Measurements from ENCODE around the gene RNF166. TPM values are rescaled to one million over a fixed set of nuclear protein-coding genes. Genes with fewer than 3 reads are reported as not detected.
A peak's percentile ranks its signal among the peaks of the same experiment; 100 is the strongest.

The RNF166 gene
- total and polyA plus RNA-seq, 2 donors from 2014 or later: 16.3 to 31.4 TPM

- H3K4me3 ChIP-seq (ENCODE audit: low read length in 3 of 3): no peak overlapping the region
- FAIRE-seq (no peak), DNase-seq (peak in 1 of 5 donors; percentile 56)
- H3K4me1 ChIP-seq (ENCODE audit: control insufficient read depth in 2 of 3, insufficient read depth in 2 of 3, low read depth in 1 of 3, low read length in 3 of 3): peaks cover 0 to 12% (median 3%) of the 10 kb centered on the region in 3 donors
- intact Hi-C loops (cut with DNase I): no loop called here
- no peak for TF ChIP-seq CTCF (IDR thresholded peaks at IDR 0.05; ENCODE audit: borderline replicate concordance, extremely low read depth, insufficient read depth)
- no peaks in the 10 kb centered on the region for H3K9me3 ChIP-seq (ENCODE audit: control insufficient read depth in 2 of 3, insufficient read depth in 1 of 3, low read length in 3 of 3)
- no peak overlapping the region for H3K9ac ChIP-seq (ENCODE audit: low read length in 3 of 3)
- no peaks in the 10 kb centered on the region for H3K27me3 ChIP-seq (ENCODE audit: control insufficient read depth, insufficient read depth, low read length)
- no peak overlapping the region for H3K27ac ChIP-seq (ENCODE audit: low read depth in 2 of 2, low read length in 2 of 2)
- H3K36me3 ChIP-seq (ENCODE audit: control insufficient read depth in 2 of 3, insufficient read depth in 3 of 3, low read length in 3 of 3): peaks cover 0 to 3% (median 0%) of the 10 kb centered on the region in 3 donors
Measured at GRCh38 chr16:88652762-88653063, 53.5 kb downstream of the RNF166 start.

GRCh38 chr16:88651989-88652761, 54.0 kb downstream of the RNF166 start:
- Histone ChIP-seq H3K9ac (ENCODE audit: low read length in 3 of 3) (no peak overlapping the region), H3K4me1 (ENCODE audit: control insufficient read depth in 2 of 3, insufficient read depth in 2 of 3, low read depth in 1 of 3, low read length in 3 of 3) (peaks cover 0 to 12% (median 3%) of the 10 kb centered on the region in 3 donors), H3K4me3 (ENCODE audit: low read length in 3 of 3) (no peak overlapping the region), H3K27ac (ENCODE audit: low read depth in 2 of 2, low read length in 2 of 2) (peak overlapping the region; percentile 62 to 63), H3K9me3 (ENCODE audit: control insufficient read depth in 2 of 3, insufficient read depth in 1 of 3, low read length in 3 of 3) (no peaks in the 10 kb centered on the region), H3K27me3 (ENCODE audit: control insufficient read depth, insufficient read depth, low read length) (no peaks in the 10 kb centered on the region), H3K36me3 (ENCODE audit: control insufficient read depth in 2 of 3, insufficient read depth in 3 of 3, low read length in 3 of 3) (peaks cover 0 to 3% (median 0%) of the 10 kb centered on the region in 3 donors)
- peak in 1 of 5 donors; percentile 83 for DNase-seq
- TF ChIP-seq CTCF (IDR thresholded peaks at IDR 0.05; ENCODE audit: borderline replicate concordance, extremely low read depth, insufficient read depth): no peak
- intact Hi-C loops (cut with DNase I): no loop called here
- no peak for FAIRE-seq

- no peaks in the 10 kb centered on the region for H3K9me3 ChIP-seq (ENCODE audit: control insufficient read depth in 2 of 3, insufficient read depth in 1 of 3, low read length in 3 of 3)
- TF ChIP-seq CTCF (IDR thresholded peaks at IDR 0.05; ENCODE audit: borderline replicate concordance, extremely low read depth, insufficient read depth): no peak
- DNase-seq (peak; percentile 91 to 96 (median 93)), FAIRE-seq (no peak)
- H3K36me3 ChIP-seq (ENCODE audit: control insufficient read depth in 2 of 3, insufficient read depth in 3 of 3, low read length in 3 of 3): peaks cover 0 to 3% (median 0%) of the 10 kb centered on the region in 3 donors
- peak overlapping the region in 2 of 3 donors; percentile 11 to 78 for H3K9ac ChIP-seq (ENCODE audit: low read length in 3 of 3)
- H3K4me1 ChIP-seq (ENCODE audit: control insufficient read depth in 2 of 3, insufficient read depth in 2 of 3, low read depth in 1 of 3, low read length in 3 of 3): peaks cover 0 to 12% (median 3%) of the 10 kb centered on the region in 3 donors
- no peaks in the 10 kb centered on the region for H3K27me3 ChIP-seq (ENCODE audit: control insufficient read depth, insufficient read depth, low read length)
- peak overlapping the region; percentile 39 to 73 (median 39) for H3K4me3 ChIP-seq (ENCODE audit: low read length in 3 of 3)
- intact Hi-C loops (cut with DNase I): no loop called here
- peak overlapping the region; percentile 63 to 70 for H3K27ac ChIP-seq (ENCODE audit: low read depth in 2 of 2, low read length in 2 of 2)
Measured at GRCh38 chr16:88651276-88651988, 54.8 kb downstream of the RNF166 start.
